HG02938 (cell line): ENCODE data around the gene TOP2A.
A peak's percentile ranks its signal among the peaks of the same experiment; 100 is the strongest.
"Not testable (repeated sequence)": the region's sequence is repeated elsewhere in the genome, so short reads cannot be mapped to it uniquely, and the experiment has no call there.

ENCODE experiments used
- ATAC-seq: cut with Tn5 transposase; IDR thresholded peaks from one replicate; pipeline ENCODE4 v1.9.1; 2021; ENCODE audit warnings: mild to moderate bottlenecking, moderate library complexity; ENCODE audit not compliant: unreplicated experiment

TOP2A gene

GRCh38 chr17:40382251-40382650 is 35.4 kb downstream of the TOP2A start:
- no peak for ATAC-seq

- no peak for ATAC-seq
Measured at GRCh38 chr17:40378966-40379365, 38.7 kb downstream of the TOP2A start.

- no peak for ATAC-seq
Measured at GRCh38 chr17:40377832-40378231, 39.9 kb downstream of the TOP2A start.

GRCh38 chr17:40376541-40376940 is 41.2 kb downstream of the TOP2A start:
- not testable (repeated sequence) for ATAC-seq

- ATAC-seq, result not testable (repeated sequence)
Measured at GRCh38 chr17:40375786-40376185, 41.9 kb downstream of the TOP2A start.

GRCh38 chr17:40374821-40375498 is 42.7 kb downstream of the TOP2A start:
- ATAC-seq, result no peak

GRCh38 chr17:40373999-40374398 is 43.7 kb downstream of the TOP2A start:
- ATAC-seq, result no peak

- no peak for ATAC-seq
Measured at GRCh38 chr17:40373324-40373723, 44.4 kb downstream of the TOP2A start.

- ATAC-seq, result not testable (repeated sequence)
Measured at GRCh38 chr17:40372644-40373043, 45.1 kb downstream of the TOP2A start.

GRCh38 chr17:40372031-40372430 is 45.7 kb downstream of the TOP2A start:
- no peak for ATAC-seq

GRCh38 chr17:40371261-40371929 is 46.3 kb downstream of the TOP2A start:
- no peak for ATAC-seq

- no peak for ATAC-seq
Measured at GRCh38 chr17:40369923-40370322, 47.8 kb downstream of the TOP2A start.

- not testable (repeated sequence) for ATAC-seq
Measured at GRCh38 chr17:40367728-40368127, 50.0 kb downstream of the TOP2A start.

GRCh38 chr17:40366861-40367518 is 50.7 kb downstream of the TOP2A start:
- no peak for ATAC-seq

- no peak for ATAC-seq
Measured at GRCh38 chr17:40366076-40366860, 51.4 kb downstream of the TOP2A start.

GRCh38 chr17:40364906-40365305 is 52.8 kb downstream of the TOP2A start:
- no peak for ATAC-seq

GRCh38 chr17:40364121-40364861 is 53.4 kb downstream of the TOP2A start, which contains the start of gene GJD3:
Gene GJD3 (minus strand): TSS chr17:40364737. CDS start chr17:40363815, 922 bp downstream.
- ATAC-seq, result no peak

- peak; percentile 16 for ATAC-seq
Measured at GRCh38 chr17:40363111-40363827, 54.4 kb downstream of the TOP2A start.

- peak; percentile 51 for ATAC-seq
Measured at GRCh38 chr17:40362696-40363110, 55.0 kb downstream of the TOP2A start.
